Gastrocnemius medialis (tissue), 4 donors: ENCODE data around the gene BICRAL. TPM values are rescaled to one million over a fixed set of nuclear protein-coding genes. Genes with fewer than 3 reads are reported as not detected.

Experiments
- ATAC-seq, 2 donors: fragments of 150-250 bp; one replicate each; pipeline ENCODE4 v1.9.1; 2016
- DNase-seq, 2 donors: peaks; one replicate each; pipeline ENCODE4 v3.0.0-alpha.2; 2019
- H3K27ac ChIP-seq, 4 donors: fragments of 200-600 bp; sonication (generic); 1 replicate in 1 of 4; 2 replicates in 3 of 4; pipeline ENCODE4 v1.5.1; 2016 to 2018; ENCODE audit warnings: mild to moderate bottlenecking in 2 of 4, moderate library complexity in 1 of 4
- H3K27me3 ChIP-seq, 3 donors: fragments of 200-600 bp; sonication (generic) in 2 of 3; 1 replicate in 1 of 3; 2 replicates in 2 of 3; pipeline versions ENCODE4 v1.5.1 to v1.6.0; 2016 to 2019; ENCODE audit warnings: mild to moderate bottlenecking in 1 of 3, moderate library complexity in 1 of 3
- H3K36me3 ChIP-seq, 2 donors: fragments of 200-600 bp; sonication (generic) in 1 of 2; one replicate each; pipeline ENCODE4 v1.5.1; 2017 to 2018
- H3K4me1 ChIP-seq, 2 donors: fragments of 200-600 bp; sonication (generic) in 1 of 2; one replicate each; pipeline ENCODE4 v1.5.1; 2016 to 2017; ENCODE audit warnings: mild to moderate bottlenecking in 2 of 2
- H3K4me3 ChIP-seq, 4 donors: fragments of 200-600 bp; sonication (generic) in 3 of 4; 1 replicate in 1 of 4; 2 replicates in 3 of 4; pipeline ENCODE4 v1.5.1; 2016 to 2019; ENCODE audit warnings: mild to moderate bottlenecking in 2 of 4
- H3K9me3 ChIP-seq, 3 donors: fragments of 200-600 bp; sonication (generic) in 2 of 3; 1 replicate in 1 of 3; 2 replicates in 2 of 3; pipeline ENCODE4 v1.5.1; 2016 to 2019
- POLR2A ChIP-seq, 2 donors: fragments of 450-650 bp; IDR thresholded peaks; one replicate each; pipeline ENCODE4 v1.6.1; 2017; ENCODE audit warnings: antibody characterized with exemption in 2 of 2, mild to moderate bottlenecking in 2 of 2, moderate library complexity in 2 of 2
- in situ Hi-C, 4 donors: fragments of 200-750 bp; cut with MboI; loops; one replicate each; pipeline versions ENCODE4 v1.15.0 to v1.8.0; 2017; ENCODE audit warnings: low sequenced_read_pairs in 4 of 4
- intact Hi-C: fragments of 100-400 bp; cut with DNase I; formaldehyde crosslinking; loops from one replicate; pipeline ENCODE4 v1.15.1; 2023; ENCODE audit warnings: low total_unique reads
- total RNA-seq, 4 donors: library from RNA; depleted of rRNA; stranded (reverse); fragments of >200 nt; gene quantifications; one replicate each; pipeline versions ENCODE4 v1.1.0 to v1.2.3, GENCODE V29; 2016
- TF ChIP-seq, protein P1 (sequence below), 5 experiments: fragments of 450-650 bp in 3 of 5; fragments of 200-600 bp in 2 of 5; sonication (generic) in 2 of 5; IDR thresholded peaks in 4 of 5; conservative IDR thresholded peaks in 1 of 5; 1 replicate in 4 of 5; 2 replicates in 1 of 5; pipeline ENCODE4 v1.5.1; 2016 to 2019; ENCODE audit warnings: antibody characterized with exemption in 5 of 5, mild to moderate bottlenecking in 3 of 5, moderate library complexity in 3 of 5

BICRAL gene
- total RNA-seq, 4 donors from 2014 or later = 7.9 to 10.2 (median 9.7) TPM

DNA sequence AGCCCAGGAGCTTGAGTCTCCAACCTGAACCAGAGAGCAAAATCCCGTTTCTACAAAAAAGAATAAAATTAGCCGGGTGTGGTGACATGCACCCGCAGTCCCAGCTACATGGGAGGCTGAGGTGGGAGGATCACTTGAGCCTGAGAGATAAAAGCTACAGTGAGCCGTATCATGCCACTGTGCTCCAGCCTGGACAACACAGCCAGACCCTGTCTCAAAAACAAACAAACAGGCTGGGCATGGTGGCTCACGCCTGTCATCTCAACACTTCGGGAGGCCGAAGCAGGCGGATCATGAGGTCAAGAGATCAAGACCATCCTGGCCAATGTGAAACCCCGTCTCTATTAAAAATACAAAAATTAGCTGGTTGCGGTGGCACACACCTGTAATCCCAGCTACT lies 122.6 kb downstream of the BICRAL start:
- intact Hi-C loops = loop anchor here (5.0 to 10.0 kb wide), 2 partner anchors 223 to 430 kb away; no protein-coding TSS in a partner anchor

DNA sequence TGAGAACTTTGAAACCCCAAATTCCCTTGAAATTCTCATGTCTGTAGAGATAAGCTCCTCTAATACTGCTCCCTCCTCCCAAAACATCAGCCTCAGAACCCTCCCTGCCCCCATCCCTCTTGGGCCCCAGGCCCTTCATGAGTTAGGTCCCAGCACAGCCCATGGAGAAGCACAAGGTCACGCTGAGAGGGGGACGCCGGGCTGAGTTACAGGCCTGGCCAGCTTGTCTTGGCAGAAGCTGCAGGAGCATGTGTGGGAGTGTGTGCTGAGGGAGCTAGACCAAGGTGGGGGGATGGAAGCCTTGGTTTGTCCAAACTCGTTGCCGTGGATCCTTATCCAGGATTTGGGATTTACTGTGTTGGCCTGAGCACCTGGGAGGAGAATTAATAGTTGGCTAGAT lies 125.5 kb downstream of the BICRAL start:
- in situ Hi-C loops (loop anchor here in 2 of 4 donors (10.0 to 25.0 kb wide), 2 partner anchors 237 to 430 kb away; no protein-coding TSS in a partner anchor), intact Hi-C loops (loop anchor here (10.0 kb wide), 1 partner anchor 427 kb away; no protein-coding TSS in a partner anchor)
- H3K36me3 ChIP-seq = no peaks in the 10 kb centered on the region
- DNase-seq = no peak
- TF ChIP-seq, protein P1, sequence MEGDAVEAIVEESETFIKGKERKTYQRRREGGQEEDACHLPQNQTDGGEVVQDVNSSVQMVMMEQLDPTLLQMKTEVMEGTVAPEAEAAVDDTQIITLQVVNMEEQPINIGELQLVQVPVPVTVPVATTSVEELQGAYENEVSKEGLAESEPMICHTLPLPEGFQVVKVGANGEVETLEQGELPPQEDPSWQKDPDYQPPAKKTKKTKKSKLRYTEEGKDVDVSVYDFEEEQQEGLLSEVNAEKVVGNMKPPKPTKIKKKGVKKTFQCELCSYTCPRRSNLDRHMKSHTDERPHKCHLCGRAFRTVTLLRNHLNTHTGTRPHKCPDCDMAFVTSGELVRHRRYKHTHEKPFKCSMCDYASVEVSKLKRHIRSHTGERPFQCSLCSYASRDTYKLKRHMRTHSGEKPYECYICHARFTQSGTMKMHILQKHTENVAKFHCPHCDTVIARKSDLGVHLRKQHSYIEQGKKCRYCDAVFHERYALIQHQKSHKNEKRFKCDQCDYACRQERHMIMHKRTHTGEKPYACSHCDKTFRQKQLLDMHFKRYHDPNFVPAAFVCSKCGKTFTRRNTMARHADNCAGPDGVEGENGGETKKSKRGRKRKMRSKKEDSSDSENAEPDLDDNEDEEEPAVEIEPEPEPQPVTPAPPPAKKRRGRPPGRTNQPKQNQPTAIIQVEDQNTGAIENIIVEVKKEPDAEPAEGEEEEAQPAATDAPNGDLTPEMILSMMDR (IDR thresholded peaks at IDR 0.05 in 4 of 5, conservative IDR thresholded peaks at IDR 0.05 in 1 of 5) = no peak
- no peak for TF ChIP-seq POLR2A (IDR thresholded peaks at IDR 0.05)
- H3K4me1 ChIP-seq = peaks cover 0 to 2% of the 10 kb centered on the region in 2 donors
- no peaks in the 10 kb centered on the region for H3K9me3 ChIP-seq
- H3K27ac ChIP-seq = no peak overlapping the region
- no peak for ATAC-seq
- H3K27me3 ChIP-seq = peaks cover 11 to 13% (median 12%) of the 10 kb centered on the region in 3 donors
- no peak overlapping the region for H3K4me3 ChIP-seq

More for the DNA sequence above, 122.6 kb downstream of the BICRAL start:
- ATAC-seq (no peak), DNase-seq (no peak)
- Histone ChIP-seq H3K27ac (no peak overlapping the region), H3K4me1 (peaks cover 5 to 6% of the 10 kb centered on the region in 2 donors), H3K36me3 (no peaks in the 10 kb centered on the region), H3K4me3 (no peak overlapping the region), H3K27me3 (no peaks in the 10 kb centered on the region), H3K9me3 (no peaks in the 10 kb centered on the region)
- in situ Hi-C loops = loop anchor here (5.0 to 25.0 kb wide), 3 partner anchors 238 to 433 kb away; no protein-coding TSS in a partner anchor
- no peak for TF ChIP-seq POLR2A (IDR thresholded peaks at IDR 0.05)
- TF ChIP-seq, protein P1 (IDR thresholded peaks at IDR 0.05 in 4 of 5, conservative IDR thresholded peaks at IDR 0.05 in 1 of 5) = no peak

DNA sequence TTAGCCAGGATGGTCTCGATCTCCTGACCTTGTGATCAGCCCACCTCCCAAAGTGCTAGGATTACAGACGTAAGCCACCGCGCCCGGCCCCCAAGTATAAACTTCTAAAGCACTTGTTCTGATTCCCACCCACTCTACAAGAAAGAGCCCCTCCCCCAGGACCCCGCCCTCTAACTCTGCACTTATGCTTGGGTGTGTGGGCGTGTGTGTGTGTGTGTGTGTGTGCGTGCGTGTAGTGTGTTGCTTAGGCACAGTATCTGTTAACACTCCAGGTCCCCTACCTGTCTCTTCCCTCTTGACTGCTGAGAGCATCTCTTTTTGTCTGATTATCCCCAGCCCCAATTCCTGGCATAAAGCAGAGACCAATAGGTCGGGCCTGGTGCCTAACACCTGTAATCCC lies 128.0 kb downstream of the BICRAL start:
- intact Hi-C loops = loop anchor here (2.0 to 10.0 kb wide), 2 partner anchors 29 to 425 kb away; no protein-coding TSS in a partner anchor
- no peak for ATAC-seq
- H3K27me3 ChIP-seq = peaks cover 11 to 19% (median 15%) of the 10 kb centered on the region in 3 donors

DNA sequence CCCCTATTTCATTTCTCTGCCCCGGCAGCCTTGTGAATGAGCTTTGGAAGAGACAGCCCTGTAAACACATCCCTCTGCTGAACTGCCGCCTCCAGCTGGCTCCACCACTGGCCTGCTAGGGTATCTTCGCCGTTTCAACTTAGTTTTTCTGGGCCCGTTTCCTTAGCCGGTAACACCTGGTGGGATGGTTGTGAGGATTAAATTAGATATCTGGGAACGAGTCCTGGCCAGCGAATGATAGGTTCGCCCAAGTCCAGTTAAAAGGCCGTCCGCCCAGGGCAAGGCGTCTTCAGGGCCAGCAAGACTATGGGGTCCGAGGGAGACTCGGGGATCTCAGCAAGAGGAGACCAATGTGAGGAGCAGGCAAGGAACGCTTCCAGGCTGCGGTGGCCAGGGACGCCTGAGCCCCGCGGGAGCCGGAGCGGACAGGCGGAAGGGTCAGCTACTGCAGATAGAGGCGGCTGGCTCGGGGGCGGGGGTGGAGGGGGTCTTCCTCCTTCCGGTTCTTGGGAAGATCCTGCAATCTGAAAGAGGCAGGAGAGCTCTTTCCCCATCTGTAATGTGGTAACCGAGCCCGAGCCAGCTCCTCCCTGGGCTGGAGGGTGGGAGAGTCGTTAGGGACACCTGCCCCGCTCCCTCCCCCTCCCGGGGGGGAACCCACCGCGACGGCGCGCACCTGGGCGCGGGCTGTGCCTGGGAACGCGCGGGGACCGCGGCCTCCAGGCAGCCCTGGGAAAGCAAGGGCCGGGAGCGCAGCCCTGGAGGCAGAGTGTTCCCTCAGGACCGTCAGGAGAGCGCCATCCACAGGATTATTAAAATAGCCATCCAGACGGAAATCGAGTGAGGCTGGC lies 129.5 kb downstream of the BICRAL start:
- DNase-seq (no peak), ATAC-seq (no peak)
- H3K4me1 ChIP-seq = peaks cover 0 to 2% of the 10 kb centered on the region in 2 donors
- H3K36me3 ChIP-seq = no peaks in the 10 kb centered on the region
- H3K9me3 ChIP-seq = no peaks in the 10 kb centered on the region
- TF ChIP-seq, protein P1 (IDR thresholded peaks at IDR 0.05 in 4 of 5, conservative IDR thresholded peaks at IDR 0.05 in 1 of 5) = no peak
- TF ChIP-seq POLR2A (IDR thresholded peaks at IDR 0.05) = no peak
- intact Hi-C loops = loop anchor here (2.0 kb wide), 1 partner anchor 27 kb away; no protein-coding TSS in a partner anchor
- H3K4me3 ChIP-seq = peak overlapping the region in 2 of 4 donors; percentile 10 to 22
- H3K27me3 ChIP-seq = peaks cover 11 to 19% (median 15%) of the 10 kb centered on the region in 3 donors
- in situ Hi-C loops = loop anchor here in 1 of 4 donors (25.0 kb wide), 1 partner anchor 426 kb away; no protein-coding TSS in a partner anchor
- H3K27ac ChIP-seq = no peak overlapping the region

More for the DNA sequence above, 128.0 kb downstream of the BICRAL start:
- no peak for DNase-seq
- H3K27ac ChIP-seq = no peak overlapping the region
- TF ChIP-seq POLR2A (IDR thresholded peaks at IDR 0.05) = no peak
- TF ChIP-seq, protein P1 (IDR thresholded peaks at IDR 0.05 in 4 of 5, conservative IDR thresholded peaks at IDR 0.05 in 1 of 5) = no peak
- no peaks in the 10 kb centered on the region for H3K36me3 ChIP-seq
- peaks cover 0 to 2% of the 10 kb centered on the region in 2 donors for H3K4me1 ChIP-seq
- no peak overlapping the region for H3K4me3 ChIP-seq
- in situ Hi-C loops = loop anchor here in 2 of 4 donors (10.0 to 25.0 kb wide), 2 partner anchors 235 to 427 kb away; no protein-coding TSS in a partner anchor
- H3K9me3 ChIP-seq = no peaks in the 10 kb centered on the region
